Natural killer cell (primary cell): ENCODE measurements around the gene CDCP2. TPM values are rescaled to one million over a fixed set of nuclear protein-coding genes. Genes with fewer than 3 reads are reported as not detected.

Source experiments
- ATAC-seq, 3 donors: fragments of 150-1000 bp in 2 of 3; fragments of 200-7000 bp in 1 of 3; cut with Tn5 transposase; 1 replicate in 1 of 3; 2 replicates in 2 of 3; pipeline ENCODE4 v1.10.0; 2021; ENCODE audit warnings: mild to moderate bottlenecking in 2 of 3, moderate library complexity in 2 of 3
- DNase-seq, 2 donors: peaks; one replicate each; pipeline versions ENCODE4 v3.0.0 to v3.0.0-alpha.2; 2013 to 2021; ENCODE audit warnings: mixed read lengths in 1 of 2
- H3K27ac ChIP-seq: one replicate; pipeline ENCODE4 v1.5.1; 2013; ENCODE audit warnings: mild to moderate bottlenecking, low read length
- H3K27me3 ChIP-seq: one replicate; pipeline ENCODE4 v1.6.1; 2013; ENCODE audit warnings: low read length; ENCODE audit not compliant: control insufficient read depth, insufficient read depth
- H3K36me3 ChIP-seq: one replicate; pipeline ENCODE4 v1.6.1; 2013; ENCODE audit warnings: low read length; ENCODE audit not compliant: control insufficient read depth, insufficient read depth
- H3K4me1 ChIP-seq: one replicate; pipeline ENCODE4 v1.6.1; 2013; ENCODE audit warnings: low read length; ENCODE audit not compliant: control insufficient read depth, insufficient read depth
- H3K4me3 ChIP-seq: one replicate; pipeline ENCODE4 v1.5.1; 2013; ENCODE audit warnings: low read length
- H3K9me3 ChIP-seq: one replicate; pipeline ENCODE4 v1.6.1; 2013; ENCODE audit warnings: low read length; ENCODE audit not compliant: control insufficient read depth, insufficient read depth
- H3K27ac Mint-ChIP-seq, 2 donors: one replicate each; pipeline ENCODE4 v1.8.0; 2022; ENCODE audit warnings: mild to moderate bottlenecking in 2 of 2, mixed read lengths in 2 of 2, moderate library complexity in 1 of 2
- H3K27me3 Mint-ChIP-seq, 2 donors: one replicate each; pipeline ENCODE4 v1.8.0; 2022; ENCODE audit warnings: low read depth in 2 of 2, mixed read lengths in 2 of 2
- H3K36me3 Mint-ChIP-seq: one replicate; pipeline ENCODE4 v1.8.0; 2022; ENCODE audit warnings: mixed read lengths
- H3K4me1 Mint-ChIP-seq, 2 donors: one replicate each; pipeline ENCODE4 v1.8.0; 2022; ENCODE audit warnings: mixed read lengths in 2 of 2
- H3K4me3 Mint-ChIP-seq: one replicate; pipeline ENCODE4 v1.8.0; 2022; ENCODE audit warnings: mild to moderate bottlenecking, moderate library complexity, mixed read lengths
- H3K9me3 Mint-ChIP-seq, 2 donors: one replicate each; pipeline ENCODE4 v1.8.0; 2022; ENCODE audit warnings: mixed read lengths in 2 of 2
- WGBS: methylation state at CpG from one replicate; pipeline ENCODE4 v1.1.7; 2013; ENCODE audit warnings: missing lambda C conversion rate; ENCODE audit not compliant: insufficient coverage; 5-methylcytosine and 5-hydroxymethylcytosine counted together
- intact Hi-C: fragments of 100-400 bp; cut with micrococcal nuclease; formaldehyde crosslinking; loops from one replicate; pipeline ENCODE4 v1.14.2; 2022
- total RNA-seq, 4 donors: library from RNA; stranded (reverse); fragments of 120-200 nt in 1 of 4; gene quantifications; one replicate each; pipeline versions ENCODE4 v1.2.3 to v1.2.4, GENCODE V29; 2013 to 2022
- TF ChIP-seq, protein P1 (sequence below): fragments of 200-600 bp; IDR thresholded peaks from one replicate; pipeline ENCODE4 v1.8.0; 2022; ENCODE audit warnings: antibody characterized with exemption

CDCP2 gene
- total RNA-seq, 3 donors from 2014 or later (not counting 1 experiment from before 2014, with no cell fraction given): 0.30 TPM; not detected in 2

DNA sequence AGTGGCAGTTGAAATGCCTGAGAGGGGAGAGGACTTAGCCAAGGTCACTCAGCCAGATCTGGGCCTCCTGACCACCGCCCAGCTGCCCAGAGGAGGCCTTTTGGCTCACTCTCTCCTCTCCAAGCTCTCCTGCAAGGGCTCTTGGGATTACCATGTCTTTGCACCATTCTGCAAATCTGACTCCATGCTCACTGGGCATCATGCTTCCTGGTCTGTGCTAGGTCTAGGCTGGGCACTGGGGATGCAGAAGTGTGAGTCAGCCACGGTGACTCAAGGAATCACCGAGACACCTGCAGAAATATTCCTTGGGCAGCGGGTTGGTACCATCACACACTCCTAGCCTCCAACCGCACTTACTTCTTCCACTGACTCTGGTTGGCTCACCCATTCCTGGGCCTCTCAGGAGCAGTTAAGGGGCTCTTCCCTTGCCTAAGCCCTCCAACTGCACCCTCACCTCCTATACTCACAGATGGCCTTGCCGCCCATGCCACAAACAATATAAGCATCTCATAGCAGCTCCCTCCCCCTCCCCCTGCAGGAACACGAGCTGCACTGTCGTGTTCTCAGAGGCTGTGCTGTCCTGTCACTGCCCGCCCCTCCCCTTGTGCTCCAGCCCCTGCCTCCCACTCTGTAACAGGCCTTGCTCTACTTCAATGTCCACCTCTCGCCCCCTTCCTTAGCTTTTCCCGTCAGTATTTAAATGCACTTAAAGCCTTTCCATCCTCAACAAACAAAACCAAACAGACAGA, 34.8 kb downstream of the CDCP2 start:
- H3K36me3 ChIP-seq: no peaks in the 10 kb centered on the region
- Mint-ChIP-seq H3K4me1 (peaks cover 7 to 11% of the 10 kb centered on the region in 2 donors), H3K4me3 (no peak overlapping the region), H3K27me3 (peaks cover 0 to 4% of the 10 kb centered on the region in 2 donors), H3K9me3 (no peaks in the 10 kb centered on the region), H3K36me3 (no peaks in the 10 kb centered on the region), H3K27ac (no peak overlapping the region)
- WGBS: 88% methylated on average over 11 of the region's 11 CpGs
- ATAC-seq (no peak), DNase-seq (no peak)
- intact Hi-C loops: no loop called here
- no peaks in the 10 kb centered on the region for H3K9me3 ChIP-seq
- no peak overlapping the region for H3K27ac ChIP-seq
- TF ChIP-seq, protein P1, sequence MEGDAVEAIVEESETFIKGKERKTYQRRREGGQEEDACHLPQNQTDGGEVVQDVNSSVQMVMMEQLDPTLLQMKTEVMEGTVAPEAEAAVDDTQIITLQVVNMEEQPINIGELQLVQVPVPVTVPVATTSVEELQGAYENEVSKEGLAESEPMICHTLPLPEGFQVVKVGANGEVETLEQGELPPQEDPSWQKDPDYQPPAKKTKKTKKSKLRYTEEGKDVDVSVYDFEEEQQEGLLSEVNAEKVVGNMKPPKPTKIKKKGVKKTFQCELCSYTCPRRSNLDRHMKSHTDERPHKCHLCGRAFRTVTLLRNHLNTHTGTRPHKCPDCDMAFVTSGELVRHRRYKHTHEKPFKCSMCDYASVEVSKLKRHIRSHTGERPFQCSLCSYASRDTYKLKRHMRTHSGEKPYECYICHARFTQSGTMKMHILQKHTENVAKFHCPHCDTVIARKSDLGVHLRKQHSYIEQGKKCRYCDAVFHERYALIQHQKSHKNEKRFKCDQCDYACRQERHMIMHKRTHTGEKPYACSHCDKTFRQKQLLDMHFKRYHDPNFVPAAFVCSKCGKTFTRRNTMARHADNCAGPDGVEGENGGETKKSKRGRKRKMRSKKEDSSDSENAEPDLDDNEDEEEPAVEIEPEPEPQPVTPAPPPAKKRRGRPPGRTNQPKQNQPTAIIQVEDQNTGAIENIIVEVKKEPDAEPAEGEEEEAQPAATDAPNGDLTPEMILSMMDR: no peak
- H3K4me3 ChIP-seq: no peak overlapping the region
- no peaks in the 10 kb centered on the region for H3K27me3 ChIP-seq
- H3K4me1 ChIP-seq: peaks cover 9% of the 10 kb centered on the region

DNA sequence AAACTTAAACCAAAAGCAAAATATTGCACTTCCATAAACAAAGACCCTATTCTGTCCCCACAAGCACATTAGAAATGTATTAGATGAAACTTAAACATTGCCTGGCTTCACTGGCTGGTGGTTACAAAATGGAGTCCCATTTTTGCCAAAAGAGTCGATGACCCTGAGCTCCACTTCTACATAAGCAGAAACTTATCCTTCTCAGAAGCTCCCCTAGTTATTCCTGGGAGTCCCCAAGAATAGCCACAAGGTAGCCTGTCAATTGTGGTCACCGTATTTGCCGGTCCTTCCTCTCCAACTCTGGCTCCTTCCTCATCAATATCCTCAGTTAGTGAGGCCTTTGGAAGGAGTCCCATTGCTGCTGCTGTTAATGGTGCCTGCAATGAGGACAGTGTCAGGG, 37.3 kb downstream of the CDCP2 start:
- no peak overlapping the region for H3K27ac Mint-ChIP-seq
- no peak for DNase-seq
- Histone ChIP-seq H3K4me1 (no peaks in the 10 kb centered on the region), H3K36me3 (no peaks in the 10 kb centered on the region), H3K27ac (no peak overlapping the region), H3K27me3 (no peaks in the 10 kb centered on the region), H3K4me3 (no peak overlapping the region), H3K9me3 (no peaks in the 10 kb centered on the region)
- no peaks in the 10 kb centered on the region for H3K36me3 Mint-ChIP-seq
- no peak for ATAC-seq
- H3K9me3 Mint-ChIP-seq: no peaks in the 10 kb centered on the region
- H3K4me1 Mint-ChIP-seq: peaks cover 0 to 5% of the 10 kb centered on the region in 2 donors
- intact Hi-C loops: no loop called here
- no peak overlapping the region for H3K4me3 Mint-ChIP-seq
- TF ChIP-seq, protein P1: no peak
- no peaks in the 10 kb centered on the region for H3K27me3 Mint-ChIP-seq
- WGBS: 88% methylated on average over 3 of the region's 3 CpGs

GRCh38 chr1:54114955-54115354, 37.8 kb downstream of the CDCP2 start:
- Mint-ChIP-seq H3K36me3 (no peaks in the 10 kb centered on the region), H3K27me3 (no peaks in the 10 kb centered on the region), H3K4me3 (no peak overlapping the region), H3K27ac (no peak overlapping the region), H3K4me1 (peaks cover 0 to 5% of the 10 kb centered on the region in 2 donors), H3K9me3 (no peaks in the 10 kb centered on the region)
- TF ChIP-seq, protein P1: no peak
- no peaks in the 10 kb centered on the region for H3K9me3 ChIP-seq
- no peak overlapping the region for H3K4me3 ChIP-seq
- ATAC-seq (no peak), DNase-seq (no peak)
- no peaks in the 10 kb centered on the region for H3K36me3 ChIP-seq
- no peak overlapping the region for H3K27ac ChIP-seq
- no peaks in the 10 kb centered on the region for H3K4me1 ChIP-seq
- intact Hi-C loops: no loop called here
- 86% methylated on average over 6 of the region's 6 CpGs for WGBS
- H3K27me3 ChIP-seq: no peaks in the 10 kb centered on the region

- no peaks in the 10 kb centered on the region for H3K36me3 ChIP-seq
- no peaks in the 10 kb centered on the region for H3K4me1 ChIP-seq
- H3K4me3 ChIP-seq: no peak overlapping the region
- WGBS: 94% methylated on average over 4 of the region's 4 CpGs
- no peaks in the 10 kb centered on the region for H3K27me3 Mint-ChIP-seq
- H3K27ac ChIP-seq: no peak overlapping the region
- ATAC-seq (no peak), DNase-seq (no peak)
- no peaks in the 10 kb centered on the region for H3K9me3 ChIP-seq
- intact Hi-C loops: no loop called here
- no peaks in the 10 kb centered on the region for H3K36me3 Mint-ChIP-seq
- no peak overlapping the region for H3K27ac Mint-ChIP-seq
- peaks cover 0 to 5% of the 10 kb centered on the region in 2 donors for H3K4me1 Mint-ChIP-seq
- H3K4me3 Mint-ChIP-seq: no peak overlapping the region
- TF ChIP-seq, protein P1: no peak
- no peaks in the 10 kb centered on the region for H3K9me3 Mint-ChIP-seq
- no peaks in the 10 kb centered on the region for H3K27me3 ChIP-seq
These were observed 38.8 kb downstream of the CDCP2 start for GRCh38 chr1:54114001-54114400.
